ENCODE data around the gene SFMBT2.

The SFMBT2 gene

DNA sequence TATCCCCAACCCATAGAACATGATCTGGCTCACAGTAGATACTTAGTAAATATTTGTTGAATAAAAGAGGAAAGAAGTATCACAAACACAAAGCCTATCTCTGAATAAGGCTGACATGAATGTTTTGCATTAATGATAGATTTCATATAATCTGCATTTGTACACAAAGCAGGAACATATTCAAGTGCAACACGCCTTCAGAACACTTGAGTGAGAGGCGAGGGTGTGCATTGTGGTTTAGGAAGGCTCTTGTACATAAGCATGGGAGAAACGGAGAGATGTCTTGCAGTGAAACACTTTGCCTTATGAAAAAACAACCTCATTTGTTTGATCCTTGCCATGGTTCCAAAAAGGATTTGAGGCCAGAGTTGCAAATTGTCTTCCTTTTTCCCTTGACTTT is 14.1 kb upstream of the SFMBT2 start:
- no peak for DNase-seq

DNA sequence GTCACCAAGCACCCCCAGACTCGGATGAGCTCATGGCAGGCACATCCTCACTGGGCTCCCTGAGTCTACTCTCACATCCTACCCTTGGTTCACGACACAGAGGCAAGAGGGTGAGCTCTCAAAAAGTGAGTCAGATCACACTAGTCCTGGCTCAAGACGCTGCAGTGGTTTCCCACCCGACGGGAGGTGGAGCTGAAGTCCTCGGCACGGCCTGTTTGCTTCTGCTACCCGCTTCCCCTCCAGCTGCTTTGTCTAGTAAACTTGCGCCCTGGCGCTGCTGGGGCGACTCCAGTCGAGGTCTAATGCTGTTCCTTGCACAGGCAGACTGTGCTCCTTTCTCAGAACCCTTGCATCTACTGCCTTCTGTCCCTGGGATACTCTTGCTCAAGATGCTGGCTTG is 13.5 kb upstream of the SFMBT2 start:
- no peak for DNase-seq

DNA sequence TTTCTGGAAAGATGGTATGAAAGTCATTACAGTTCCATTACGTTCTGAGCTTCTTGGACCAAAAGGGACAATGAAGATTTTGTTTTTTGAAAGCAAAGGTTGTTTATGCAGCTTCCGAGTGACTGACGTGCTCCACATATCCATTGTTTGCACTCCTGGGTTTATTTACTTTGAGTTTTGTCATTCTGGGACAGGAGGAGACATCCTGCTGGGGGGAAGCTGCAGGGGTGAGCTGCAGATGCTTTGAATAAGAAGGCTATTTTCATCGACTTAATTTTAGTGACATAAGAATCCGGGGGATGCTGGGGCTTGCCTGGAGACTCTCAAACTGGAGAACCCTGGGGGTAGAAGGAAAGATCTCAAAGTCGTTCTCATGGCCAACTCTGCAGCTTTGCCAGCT is 12.7 kb upstream of the SFMBT2 start:
- no peak for DNase-seq

GRCh38 chr10:7421526-7421925 is 10.7 kb upstream of the SFMBT2 start:
- DNase-seq, result no peak

DNA sequence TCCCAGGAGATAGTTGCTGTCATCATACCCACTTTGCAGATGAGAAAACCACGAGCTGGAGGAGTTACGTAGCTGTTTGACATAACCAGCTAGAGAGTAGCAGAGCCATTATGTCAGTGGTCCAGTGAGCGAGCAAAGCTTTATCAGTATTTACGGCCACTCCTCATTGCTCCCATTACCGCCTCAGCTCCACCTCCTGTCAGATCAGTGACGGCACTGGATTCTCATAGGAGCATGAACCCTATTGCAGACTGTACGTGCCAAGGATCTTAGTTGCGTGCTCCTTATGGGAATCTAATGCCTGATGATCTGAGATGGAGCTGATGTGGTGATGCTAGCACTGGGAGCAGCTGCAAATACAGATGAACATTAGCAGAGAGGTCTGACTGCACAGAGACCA is 9.2 kb upstream of the SFMBT2 start:
- DNase-seq, result no peak

- no peak for DNase-seq
Measured at GRCh38 chr10:7417807-7418206, 7.0 kb upstream of the SFMBT2 start.

- no peak for DNase-seq
Measured at GRCh38 chr10:7417103-7417623, 6.3 kb upstream of the SFMBT2 start.

- no peak for DNase-seq
Measured at GRCh38 chr10:7414766-7415165, 3.9 kb upstream of the SFMBT2 start.

DNA sequence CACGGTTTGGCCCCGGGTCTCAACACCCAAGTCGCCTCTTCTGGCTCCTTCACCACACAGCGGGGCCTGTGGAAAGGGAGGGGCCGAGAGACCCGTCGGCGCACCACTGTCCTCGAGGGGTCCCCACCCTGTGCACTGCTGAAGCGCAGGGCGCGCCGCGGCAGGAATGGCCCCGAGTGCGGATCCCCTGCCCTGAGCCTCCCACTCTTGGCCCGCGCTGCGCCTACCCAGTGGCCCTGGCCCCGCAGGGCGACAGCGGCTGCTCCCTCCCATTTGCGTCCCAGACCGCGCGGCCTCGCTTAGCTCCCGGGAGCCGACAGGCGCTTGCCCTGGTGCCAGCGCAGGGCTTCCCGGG is 2.1 kb upstream of the SFMBT2 start:
- DNase-seq, result no peak

DNA sequence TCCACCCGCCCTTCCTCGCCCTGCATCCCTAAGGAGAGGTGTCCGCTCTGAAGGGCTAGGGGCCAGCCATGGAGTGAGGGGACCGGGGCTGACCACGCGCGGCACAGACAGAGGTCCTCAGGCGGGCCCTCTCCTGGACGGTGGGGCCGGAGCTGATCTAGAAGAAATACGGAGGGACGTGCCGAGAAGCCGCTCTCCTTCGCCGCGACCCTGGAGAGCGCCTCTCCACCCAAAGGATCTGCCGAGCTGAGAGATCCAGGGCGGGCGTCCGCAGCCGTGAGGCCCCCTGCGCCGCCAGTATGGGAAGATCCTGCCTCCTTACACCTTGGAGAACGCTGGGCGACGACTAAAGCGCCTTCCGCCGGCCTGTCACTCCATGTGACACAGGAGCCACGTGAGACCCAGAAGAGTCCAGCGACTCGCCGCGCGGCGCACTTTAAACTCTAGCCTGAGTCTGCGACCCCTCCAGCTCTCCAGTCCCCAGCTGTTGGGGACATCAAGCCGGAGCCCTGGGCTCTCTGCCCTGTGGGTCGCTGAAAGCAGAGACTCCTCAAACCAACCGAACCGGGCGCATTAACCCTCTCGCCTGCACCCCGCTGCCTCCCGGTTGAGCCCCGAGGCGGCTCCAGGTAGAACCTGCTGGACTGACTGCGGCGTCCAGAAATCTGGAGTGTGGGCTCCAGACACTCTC is 1.5 kb upstream of the SFMBT2 start:
- no peak for DNase-seq

DNA sequence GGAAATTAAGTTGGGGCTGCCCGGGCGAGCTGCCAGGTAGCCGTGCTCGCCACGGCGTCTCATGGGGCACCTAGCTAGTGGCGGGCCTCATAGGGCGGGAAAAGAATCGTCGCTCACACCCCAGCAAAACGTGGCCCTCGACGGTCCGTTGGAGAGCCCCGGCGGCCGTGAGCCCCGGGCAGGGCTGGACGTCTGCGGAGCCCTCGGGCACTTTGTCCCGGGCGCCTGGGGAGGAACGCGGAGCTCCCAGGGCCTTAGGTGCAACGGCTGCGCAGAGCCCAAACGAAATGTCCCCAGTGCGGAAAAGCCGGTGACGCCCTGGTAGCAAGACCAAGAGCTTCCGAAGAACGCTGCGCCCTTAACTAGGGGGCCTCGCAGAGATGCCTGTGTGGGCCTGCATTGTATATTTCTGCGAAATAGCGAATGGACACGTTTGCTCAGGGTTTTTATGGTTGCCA is 866 bp upstream of the SFMBT2 start:
- DNase-seq, result no peak

DNA sequence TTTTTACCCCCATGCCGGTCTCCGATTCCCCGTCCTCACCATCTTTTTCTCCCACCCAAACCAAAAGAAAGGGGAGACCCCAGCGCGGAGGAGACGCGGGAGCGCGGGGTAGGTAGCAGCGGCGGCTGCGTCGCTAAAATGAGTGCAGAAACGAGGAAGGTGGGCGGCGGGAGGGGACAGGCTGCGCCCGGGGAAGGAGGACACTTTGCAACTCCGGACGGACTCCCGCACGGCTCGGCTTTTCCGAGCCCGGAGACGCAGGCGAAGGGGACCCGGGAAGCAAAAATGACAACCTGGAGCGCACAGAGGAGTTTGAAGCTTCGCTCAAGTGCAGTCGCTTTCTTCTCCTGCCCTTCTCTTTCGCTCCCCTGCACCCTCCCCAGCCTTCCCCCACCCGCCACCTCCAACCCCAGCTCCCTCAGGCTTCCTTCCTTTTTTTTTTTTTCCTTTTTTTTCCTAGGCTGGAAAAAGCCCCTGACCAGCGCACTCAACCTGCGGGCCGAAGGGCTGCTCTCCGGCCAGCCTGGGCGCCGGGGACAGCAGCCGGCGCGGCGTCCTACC is 453 bp downstream of the SFMBT2 start:
- DNase-seq, result peak; percentile 30

DNA sequence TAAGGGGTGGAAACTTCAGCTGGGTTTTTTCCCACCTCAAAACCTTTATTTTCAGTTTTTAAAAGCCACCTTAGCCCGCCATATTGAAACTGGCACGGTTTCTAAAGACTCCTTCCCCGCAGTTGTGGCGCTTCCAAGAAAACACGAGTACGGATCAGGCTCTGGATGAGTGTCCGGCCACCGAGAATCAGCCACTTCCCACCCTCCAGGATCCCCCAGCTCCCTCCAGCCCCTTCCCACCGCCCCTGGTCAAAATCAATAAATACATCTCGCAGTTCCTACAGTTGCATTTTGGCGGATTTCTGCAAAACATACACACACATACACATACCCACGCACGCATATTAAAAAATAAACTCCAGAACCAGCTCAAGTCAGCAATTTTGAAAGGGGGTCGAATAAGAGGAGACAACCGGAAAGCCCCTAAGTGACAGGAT is 1.1 kb downstream of the SFMBT2 start:
- no peak for DNase-seq

- DNase-seq, result peak; percentile 30
Measured at GRCh38 chr10:7409045-7409731, 1.6 kb downstream of the SFMBT2 start.

GRCh38 chr10:7408291-7409044 is 2.4 kb downstream of the SFMBT2 start:
- peak; percentile 27 for DNase-seq

- peak; percentile 38 for DNase-seq
Measured at GRCh38 chr10:7407368-7408290, 3.2 kb downstream of the SFMBT2 start.

DNA sequence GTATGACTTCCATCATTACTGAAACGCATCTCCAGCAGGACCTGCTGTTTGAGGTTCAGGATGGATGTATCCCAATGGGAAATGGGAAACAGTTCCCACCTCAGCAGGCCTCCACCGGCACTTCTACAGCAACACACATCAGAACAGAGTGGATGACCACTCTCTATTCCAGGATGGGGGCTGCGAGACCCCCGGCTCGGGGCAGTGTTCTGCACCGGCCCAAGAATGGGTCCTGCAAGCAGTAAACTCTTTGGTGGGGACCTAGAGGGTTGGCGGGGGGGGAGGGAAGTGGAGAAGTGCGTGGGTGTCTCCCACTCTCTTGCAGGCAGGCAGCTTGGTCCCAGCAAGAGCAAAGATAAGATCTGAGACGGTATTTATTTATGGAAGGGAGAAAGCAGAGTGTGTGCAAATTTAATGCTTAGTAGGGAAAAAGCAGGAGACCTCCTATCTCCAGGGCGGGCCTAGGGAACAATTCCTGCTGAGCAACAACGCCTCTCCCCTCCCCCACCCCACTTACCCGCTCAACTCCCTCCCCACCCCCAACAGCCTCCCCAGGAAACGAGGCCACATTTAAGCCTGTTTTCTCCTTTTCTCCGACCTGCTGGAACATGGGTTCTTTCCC is 4.0 kb downstream of the SFMBT2 start:
- no peak for DNase-seq

DNA sequence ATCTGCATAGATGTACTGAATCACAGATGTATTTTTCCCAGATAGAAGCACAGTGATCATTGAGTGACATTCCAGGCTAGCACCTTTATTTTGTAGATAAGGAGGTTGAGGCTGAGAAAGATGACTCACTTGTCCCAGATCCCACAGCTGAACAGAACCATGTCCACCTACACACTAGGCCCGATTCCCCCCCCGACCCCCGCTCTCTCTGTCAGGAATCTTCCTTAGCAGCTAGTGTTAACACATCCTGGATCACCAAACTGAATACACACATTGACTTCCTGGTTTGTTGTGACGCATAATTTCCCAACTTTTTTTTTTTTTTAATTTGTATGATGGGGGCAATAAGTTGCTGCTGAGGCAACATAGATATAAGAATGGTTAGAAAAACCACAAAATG is 5.2 kb downstream of the SFMBT2 start:
- DNase-seq, result no peak

GRCh38 chr10:7403620-7404019 is 7.2 kb downstream of the SFMBT2 start:
- DNase-seq, result no peak

- DNase-seq, result no peak
Measured at GRCh38 chr10:7401782-7402181, 9.1 kb downstream of the SFMBT2 start.

GRCh38 chr10:7401156-7401555 is 9.7 kb downstream of the SFMBT2 start:
- DNase-seq, result no peak

Data from activated T-cell treated with anti-CD3 and anti-CD28 coated beads for 4 hours (primary cell).